GM12891 (cell line): ENCODE results near the gene LEPR.
"Not testable (repeated sequence)": the region's sequence is repeated elsewhere in the genome, so short reads cannot be mapped to it uniquely, and the experiment has no call there.

Experiments
- DNase-seq: peaks from one replicate; pipeline ENCODE4 v3.0.0; 2011; ENCODE audit warnings: low spot score; ENCODE audit not compliant: insufficient read length
- FAIRE-seq: peaks from 2 replicates; lab custom pipeline; 2011; peaks lifted over from hg19 to GRCh38; lab: Jason Lieb, UNC
- PAX5 ChIP-seq: IDR thresholded peaks from 2 replicates; pipeline ENCODE4 v1.6.1; 2011; ENCODE audit warnings: low read length, moderate library complexity, mild to moderate bottlenecking; ENCODE audit not compliant: insufficient read depth, severe bottlenecking
- POLR2A ChIP-seq: IDR thresholded peaks from 2 replicates; pipeline ENCODE4 v1.6.1; 2011; ENCODE audit warnings: low read depth, low read length, control low read depth
- POLR2AphosphoS5 ChIP-seq: IDR thresholded peaks from 2 replicates; pipeline ENCODE4 v1.6.1; 2011; ENCODE audit warnings: low read depth, low read length, control low read depth
- POU2F2 ChIP-seq: IDR thresholded peaks from 2 replicates; pipeline ENCODE4 v1.6.1; 2011; ENCODE audit warnings: low read depth, mild to moderate bottlenecking, control low read depth, low read length, moderate library complexity
- SPI1 ChIP-seq: IDR thresholded peaks from 2 replicates; pipeline ENCODE4 v1.6.1; 2011; ENCODE audit warnings: low read depth, low read length, control low read depth
- TAF1 ChIP-seq: IDR thresholded peaks from 2 replicates; pipeline ENCODE4 v1.6.1; 2011; ENCODE audit warnings: low read depth, low read length, control low read depth

LEPR gene

GRCh38 chr1:65444128-65444640, 23.7 kb downstream of the LEPR start:
- no peak for FAIRE-seq
- no peak for DNase-seq
- TF ChIP-seq SPI1 (no peak), TAF1 (no peak)

GRCh38 chr1:65445837-65446236, 25.4 kb downstream of the LEPR start:
- TF ChIP-seq SPI1 (no peak), TAF1 (no peak), POLR2A (no peak), POU2F2 (no peak), POLR2AphosphoS5 (no peak), PAX5 (no peak)
- FAIRE-seq = no peak
- DNase-seq = no peak

- TF ChIP-seq POLR2AphosphoS5 (no peak), PAX5 (no peak), SPI1 (no peak), TAF1 (no peak), POLR2A (no peak), POU2F2 (no peak)
- FAIRE-seq (no peak), DNase-seq (no peak)
Observed at GRCh38 chr1:65449214-65449823, 28.9 kb downstream of the LEPR start.

GRCh38 chr1:65455678-65456077, 35.2 kb downstream of the LEPR start:
- not testable (repeated sequence) for DNase-seq, FAIRE-seq

GRCh38 chr1:65456481-65456880, 36.0 kb downstream of the LEPR start:
- FAIRE-seq = no peak
- no peak for TF ChIP-seq POLR2AphosphoS5
- TF ChIP-seq SPI1 = no peak
- TF ChIP-seq POU2F2 = no peak
- no peak for TF ChIP-seq POLR2A
- TF ChIP-seq TAF1 = no peak
- TF ChIP-seq PAX5 = no peak
- no peak for DNase-seq

GRCh38 chr1:65457868-65458267, 37.4 kb downstream of the LEPR start:
- FAIRE-seq (no peak), DNase-seq (no peak)
- TF ChIP-seq POU2F2 = no peak
- TF ChIP-seq TAF1 = no peak
- TF ChIP-seq POLR2AphosphoS5 = no peak
- no peak for TF ChIP-seq POLR2A
- no peak for TF ChIP-seq PAX5
- TF ChIP-seq SPI1 = no peak

- FAIRE-seq = no peak
- DNase-seq = no peak
- no peak for TF ChIP-seq SPI1
- no peak for TF ChIP-seq POLR2A
Observed at GRCh38 chr1:65458730-65459396, 38.4 kb downstream of the LEPR start.

- peak; percentile 82 for TF ChIP-seq SPI1
- no peak for TF ChIP-seq POU2F2
- no peak for TF ChIP-seq PAX5
- DNase-seq (peak; percentile 13), FAIRE-seq (no peak)
Observed at GRCh38 chr1:65459397-65459768, 38.9 kb downstream of the LEPR start.

GRCh38 chr1:65465837-65466236, 45.4 kb downstream of the LEPR start:
- FAIRE-seq, DNase-seq: not testable (repeated sequence)

- DNase-seq (no peak), FAIRE-seq (no peak)
- no peak for TF ChIP-seq TAF1
Observed at GRCh38 chr1:65467536-65467935, 47.1 kb downstream of the LEPR start.

- FAIRE-seq (no peak), DNase-seq (no peak)
- TF ChIP-seq TAF1 (no peak), POU2F2 (no peak), PAX5 (no peak), POLR2AphosphoS5 (no peak)
Observed at GRCh38 chr1:65469126-65469888, 48.8 kb downstream of the LEPR start.
